ENCODE results near the gene MUC21. TPM values are rescaled to one million over a fixed set of nuclear protein-coding genes. Genes with fewer than 3 reads are reported as not detected.

MUC21 gene
- total RNA-seq, 1 experiment from 2014 or later: not detected

GRCh38 chr6:30991891-30992290 is 8.4 kb downstream of the MUC21 start:
- no peak overlapping the region for H3K27ac ChIP-seq (ENCODE audit: low read length)
- H3K9me3 ChIP-seq (ENCODE audit: control insufficient read depth, insufficient read depth, low read depth, low read length): no peaks in the 10 kb centered on the region
- DNase-seq (ENCODE audit: low read depth, low spot score) (no peak), ATAC-seq (no peak)
- in situ Hi-C loops (cut with HindIII; ENCODE audit: low pct_unique_long_range_greater_than_20kb, low sequenced_read_pairs) (no loop called here), intact Hi-C loops (cut with micrococcal nuclease; ENCODE audit: unreplicated experiment) (no loop called here)
- no peak overlapping the region for H3K4me3 ChIP-seq (ENCODE audit: low read depth in 2 of 2, low read length in 2 of 2)
- H3K36me3 ChIP-seq (ENCODE audit: control insufficient read depth, insufficient read depth, low read length): no peaks in the 10 kb centered on the region
- no peak for TF ChIP-seq POLR2AphosphoS5 (IDR thresholded peaks at IDR 0.05; ENCODE audit: low read depth, low read length)
- TF ChIP-seq, protein P1, sequence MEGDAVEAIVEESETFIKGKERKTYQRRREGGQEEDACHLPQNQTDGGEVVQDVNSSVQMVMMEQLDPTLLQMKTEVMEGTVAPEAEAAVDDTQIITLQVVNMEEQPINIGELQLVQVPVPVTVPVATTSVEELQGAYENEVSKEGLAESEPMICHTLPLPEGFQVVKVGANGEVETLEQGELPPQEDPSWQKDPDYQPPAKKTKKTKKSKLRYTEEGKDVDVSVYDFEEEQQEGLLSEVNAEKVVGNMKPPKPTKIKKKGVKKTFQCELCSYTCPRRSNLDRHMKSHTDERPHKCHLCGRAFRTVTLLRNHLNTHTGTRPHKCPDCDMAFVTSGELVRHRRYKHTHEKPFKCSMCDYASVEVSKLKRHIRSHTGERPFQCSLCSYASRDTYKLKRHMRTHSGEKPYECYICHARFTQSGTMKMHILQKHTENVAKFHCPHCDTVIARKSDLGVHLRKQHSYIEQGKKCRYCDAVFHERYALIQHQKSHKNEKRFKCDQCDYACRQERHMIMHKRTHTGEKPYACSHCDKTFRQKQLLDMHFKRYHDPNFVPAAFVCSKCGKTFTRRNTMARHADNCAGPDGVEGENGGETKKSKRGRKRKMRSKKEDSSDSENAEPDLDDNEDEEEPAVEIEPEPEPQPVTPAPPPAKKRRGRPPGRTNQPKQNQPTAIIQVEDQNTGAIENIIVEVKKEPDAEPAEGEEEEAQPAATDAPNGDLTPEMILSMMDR (IDR thresholded peaks at IDR 0.05): no peak
- TF ChIP-seq TCF7L2 (IDR thresholded peaks at IDR 0.05; ENCODE audit: low read depth, low read length): no peak
- TF ChIP-seq SIN3A (IDR thresholded peaks at IDR 0.05; ENCODE audit: borderline replicate concordance, insufficient read depth, low read depth, low read length): no peak
- TF ChIP-seq, protein P2, sequence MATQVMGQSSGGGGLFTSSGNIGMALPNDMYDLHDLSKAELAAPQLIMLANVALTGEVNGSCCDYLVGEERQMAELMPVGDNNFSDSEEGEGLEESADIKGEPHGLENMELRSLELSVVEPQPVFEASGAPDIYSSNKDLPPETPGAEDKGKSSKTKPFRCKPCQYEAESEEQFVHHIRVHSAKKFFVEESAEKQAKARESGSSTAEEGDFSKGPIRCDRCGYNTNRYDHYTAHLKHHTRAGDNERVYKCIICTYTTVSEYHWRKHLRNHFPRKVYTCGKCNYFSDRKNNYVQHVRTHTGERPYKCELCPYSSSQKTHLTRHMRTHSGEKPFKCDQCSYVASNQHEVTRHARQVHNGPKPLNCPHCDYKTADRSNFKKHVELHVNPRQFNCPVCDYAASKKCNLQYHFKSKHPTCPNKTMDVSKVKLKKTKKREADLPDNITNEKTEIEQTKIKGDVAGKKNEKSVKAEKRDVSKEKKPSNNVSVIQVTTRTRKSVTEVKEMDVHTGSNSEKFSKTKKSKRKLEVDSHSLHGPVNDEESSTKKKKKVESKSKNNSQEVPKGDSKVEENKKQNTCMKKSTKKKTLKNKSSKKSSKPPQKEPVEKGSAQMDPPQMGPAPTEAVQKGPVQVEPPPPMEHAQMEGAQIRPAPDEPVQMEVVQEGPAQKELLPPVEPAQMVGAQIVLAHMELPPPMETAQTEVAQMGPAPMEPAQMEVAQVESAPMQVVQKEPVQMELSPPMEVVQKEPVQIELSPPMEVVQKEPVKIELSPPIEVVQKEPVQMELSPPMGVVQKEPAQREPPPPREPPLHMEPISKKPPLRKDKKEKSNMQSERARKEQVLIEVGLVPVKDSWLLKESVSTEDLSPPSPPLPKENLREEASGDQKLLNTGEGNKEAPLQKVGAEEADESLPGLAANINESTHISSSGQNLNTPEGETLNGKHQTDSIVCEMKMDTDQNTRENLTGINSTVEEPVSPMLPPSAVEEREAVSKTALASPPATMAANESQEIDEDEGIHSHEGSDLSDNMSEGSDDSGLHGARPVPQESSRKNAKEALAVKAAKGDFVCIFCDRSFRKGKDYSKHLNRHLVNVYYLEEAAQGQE (IDR thresholded peaks at IDR 0.05; ENCODE audit: insufficient read depth in 1 of 2, low read depth in 2 of 2, low read length in 1 of 2): no peak
- ChIA-PET CTCF (no interaction called here), POLR2A (no interaction called here)
- H3K27me3 ChIP-seq (ENCODE audit: control insufficient read depth, insufficient read depth, low read length): no peaks in the 10 kb centered on the region
- no TSS peak for BruUV-seq (replicated peaks)
- no peaks in the 10 kb centered on the region; the same call in 1 of the 2 replicates for H3K4me1 ChIP-seq (ENCODE audit: control insufficient read depth, insufficient read depth, low read length)

- POLR2A ChIA-PET: no interaction called here
- H3K27ac ChIP-seq (ENCODE audit: low read length): no peak overlapping the region
- in situ Hi-C loops (cut with HindIII; ENCODE audit: low pct_unique_long_range_greater_than_20kb, low sequenced_read_pairs) (no loop called here), intact Hi-C loops (cut with micrococcal nuclease; ENCODE audit: unreplicated experiment) (no loop called here)
- no peaks in the 10 kb centered on the region for H3K27me3 ChIP-seq (ENCODE audit: control insufficient read depth, insufficient read depth, low read length)
- no peaks in the 10 kb centered on the region for H3K4me1 ChIP-seq (ENCODE audit: control insufficient read depth, insufficient read depth, low read length)
- H3K9me3 ChIP-seq (ENCODE audit: control insufficient read depth, insufficient read depth, low read depth, low read length): no peaks in the 10 kb centered on the region
- ATAC-seq (no peak), DNase-seq (ENCODE audit: low read depth, low spot score) (no peak)
- no TSS peak for BruUV-seq (replicated peaks)
- CTCF ChIA-PET: no interaction called here
- H3K4me3 ChIP-seq (ENCODE audit: low read depth in 2 of 2, low read length in 2 of 2): no peak overlapping the region
- H3K36me3 ChIP-seq (ENCODE audit: control insufficient read depth, insufficient read depth, low read length): no peaks in the 10 kb centered on the region
- TF ChIP-seq, protein P2 (IDR thresholded peaks at IDR 0.05; ENCODE audit: insufficient read depth in 1 of 2, low read depth in 2 of 2, low read length in 1 of 2): no peak
- no peak for TF ChIP-seq TCF7L2 (IDR thresholded peaks at IDR 0.05; ENCODE audit: low read depth, low read length)
- TF ChIP-seq, protein P1 (IDR thresholded peaks at IDR 0.05): no peak
- TF ChIP-seq SIN3A (IDR thresholded peaks at IDR 0.05; ENCODE audit: borderline replicate concordance, insufficient read depth, low read depth, low read length): no peak
- TF ChIP-seq POLR2AphosphoS5 (IDR thresholded peaks at IDR 0.05; ENCODE audit: low read depth, low read length): no peak
Measured at GRCh38 chr6:30997301-30997700, 13.8 kb downstream of the MUC21 start.

All from Panc1 (cell line).